Endothelial cell of umbilical vein (primary cell): ENCODE measurements around the gene CDKL4. TPM values are rescaled to one million over a fixed set of nuclear protein-coding genes. Genes with fewer than 3 reads are reported as not detected.

Experiments used
- BruUV-seq: library from RNA; stranded (reverse); fragments of 400-500 nt; replicated peaks from 2 replicates; lab custom pipeline; 2021; lab: Mats Ljungman, UMichigan
- CTCF ChIA-PET: fragments of 300-600, 350-600 bp; sonication (Branson Sonifier 250); formaldehyde crosslinking; loops from one replicate; lab custom pipeline; 2021; ENCODE audit warnings: antibody characterized with exemption, inconsistent platforms; lab: Charles Lee
- POLR2A ChIA-PET: fragments of 300-600, 350-600 bp; sonication (Branson Sonifier 250); formaldehyde crosslinking; loops from one replicate; lab custom pipeline; 2021; ENCODE audit warnings: antibody characterized with exemption, inconsistent platforms; lab: Charles Lee
- DNase-seq: peaks from one replicate; pipeline ENCODE4 v3.0.0-alpha.2; 2011; ENCODE audit warnings: low read depth, low spot score
- FAIRE-seq: peaks from 2 replicates; lab custom pipeline; 2011; peaks lifted over from hg19 to GRCh38; lab: Jason Lieb, UNC
- H2AFZ ChIP-seq: 2 replicates; pipeline ENCODE4 v1.6.0; 2012; ENCODE audit warnings: low read depth, low read length, control low read depth, inconsistent platforms
- H3K27ac ChIP-seq: 2 replicates; pipeline ENCODE4 v1.5.1; 2011; ENCODE audit warnings: low read depth, mild to moderate bottlenecking, control low read depth, low read length, moderate library complexity; ENCODE audit not compliant: insufficient read depth
- H3K27me3 ChIP-seq, 2 experiments: 2 replicates each; pipeline versions ENCODE4 v1.6.0 to v1.6.1; 2011; ENCODE audit warnings: low read length in 2 of 2, mixed read lengths in 1 of 2; ENCODE audit not compliant: control insufficient read depth in 2 of 2, insufficient read depth in 2 of 2
- H3K36me3 ChIP-seq, 2 experiments: 2 replicates in 1 of 2; 3 replicates in 1 of 2; pipeline ENCODE4 v1.5.1; 2011; ENCODE audit warnings: low read length in 2 of 2, mild to moderate bottlenecking in 1 of 2, moderate library complexity in 1 of 2; ENCODE audit not compliant: control insufficient read depth in 2 of 2, insufficient read depth in 2 of 2; ENCODE audit errors: extremely low read depth in 1 of 2
- H3K4me1 ChIP-seq: 3 replicates; pipeline ENCODE4 v1.5.1; 2011; ENCODE audit warnings: mild to moderate bottlenecking, low read length; ENCODE audit not compliant: control insufficient read depth, insufficient read depth; ENCODE audit errors: extremely low read depth
- H3K4me2 ChIP-seq: 2 replicates; pipeline ENCODE4 v1.6.1; 2011; ENCODE audit warnings: low read length, control low read depth, mixed read lengths; ENCODE audit not compliant: insufficient read depth
- H3K4me3 ChIP-seq, 3 experiments: fragments of 200-600 bp in 1 of 3; sonication (generic), shearing (Covaris generic) in 1 of 3; replicated peaks in 1 of 3; 2 replicates each; pipeline ENCODE4 v1.5.1; 2011 to 2016; ENCODE audit warnings: control low read depth in 3 of 3, low read length in 3 of 3, mild to moderate bottlenecking in 2 of 3, inconsistent platforms in 1 of 3, low read depth in 1 of 3, moderate library complexity in 1 of 3; ENCODE audit not compliant: insufficient read depth in 1 of 3
- H3K79me2 ChIP-seq: 2 replicates; pipeline ENCODE4 v1.6.0; 2012; ENCODE audit warnings: low read length, inconsistent platforms; ENCODE audit not compliant: control insufficient read depth, insufficient read depth
- H3K9ac ChIP-seq: replicated peaks from 2 replicates; pipeline ENCODE3; 2011; ENCODE audit warnings: low read length, control low read depth; ENCODE audit not compliant: insufficient read depth; ENCODE audit errors: extremely low read depth
- H3K9me1 ChIP-seq: replicated peaks from 3 replicates; pipeline ENCODE4 v1.6.0; 2011; ENCODE audit warnings: mild to moderate bottlenecking, low read length; ENCODE audit not compliant: control insufficient read depth, insufficient read depth; ENCODE audit errors: extremely low read depth
- H3K9me3 ChIP-seq: replicated peaks from 2 replicates; pipeline ENCODE4 v1.5.1; 2012; ENCODE audit warnings: low read length, inconsistent platforms; ENCODE audit not compliant: control insufficient read depth, insufficient read depth
- H4K20me1 ChIP-seq: replicated peaks from 2 replicates; pipeline ENCODE3; 2011; ENCODE audit warnings: mild to moderate bottlenecking, low read length; ENCODE audit not compliant: control insufficient read depth, insufficient read depth; ENCODE audit errors: extremely low read depth
- EZH2 ChIP-seq: IDR thresholded peaks from 2 replicates; pipeline ENCODE4 v1.6.1; 2012; ENCODE audit warnings: borderline replicate concordance, low read depth, mild to moderate bottlenecking, moderate library complexity, low read length, inconsistent platforms; ENCODE audit not compliant: severe bottlenecking
- FOS ChIP-seq: IDR thresholded peaks from 2 replicates; pipeline ENCODE4 v1.6.1; 2011; ENCODE audit warnings: mild to moderate bottlenecking, low read length, moderate library complexity, borderline replicate concordance; ENCODE audit not compliant: insufficient read depth
- GATA2 ChIP-seq: IDR thresholded peaks from 2 replicates; pipeline ENCODE4 v1.7.0; 2011; ENCODE audit warnings: low read depth, mild to moderate bottlenecking, moderate library complexity, mixed read lengths, low read length; ENCODE audit not compliant: insufficient read length, insufficient read depth
- JUN ChIP-seq: IDR thresholded peaks from 2 replicates; pipeline ENCODE4 v1.6.1; 2011; ENCODE audit warnings: borderline replicate concordance, low read depth; ENCODE audit not compliant: insufficient read length, insufficient read depth
- MYC ChIP-seq: IDR thresholded peaks from one replicate; pipeline ENCODE4 v1.6.1; 2011; ENCODE audit warnings: mild to moderate bottlenecking, low read depth, low read length
- POLR2A ChIP-seq: IDR thresholded peaks from 2 replicates; pipeline ENCODE4 v1.6.1; 2012; ENCODE audit warnings: low read depth, mild to moderate bottlenecking, control low read depth, low read length
- POLR2AphosphoS5 ChIP-seq: IDR thresholded peaks from 2 replicates; pipeline ENCODE4 v1.6.1; 2012; ENCODE audit warnings: low read depth, mild to moderate bottlenecking, control low read depth, low read length, moderate library complexity; ENCODE audit not compliant: insufficient read depth
- dilution Hi-C: fragments of 300-500 bp; cut with MboI; formaldehyde crosslinking; loops from one replicate; pipeline ENCODE4 v1.15.0; 2019; ENCODE audit warnings: low sequenced_read_pairs; ENCODE audit not compliant: extremely low pct_ligation_motif_present
- intact Hi-C: fragments of 100-400 bp; cut with micrococcal nuclease; formaldehyde crosslinking; loops from one replicate; pipeline ENCODE4 v1.10.0; 2022
- polyA plus RNA-seq, 4 experiments: library from polyadenylated mRNA; depleted of rRNA in 3 of 4; stranded (reverse) in 3 of 4; unstranded in 1 of 4; fragments of >200 nt; gene quantifications; 2 replicates each; pipeline versions ENCODE4 v1.2.1 to v1.2.3, GENCODE V29; 2011 to 2012; ENCODE audit warnings: missing spikeins in 1 of 4
- total RNA-seq: library from RNA; stranded (reverse); gene quantifications from 2 replicates; pipeline ENCODE4 v1.2.3, GENCODE V29; 2021
- TF ChIP-seq, protein P1 (sequence below): IDR thresholded peaks from 2 replicates; pipeline ENCODE4 v1.6.1; 2011; ENCODE audit not compliant: insufficient read depth, insufficient read length
- TF ChIP-seq, protein P2 (sequence below), 2 donors: IDR thresholded peaks; 1 replicate in 1 of 2; 2 replicates in 1 of 2; pipeline ENCODE4 v1.5.1; 2011; ENCODE audit warnings: low read length in 2 of 2, mild to moderate bottlenecking in 2 of 2, moderate library complexity in 2 of 2, control low read depth in 1 of 2, inconsistent platforms in 1 of 2, low read depth in 1 of 2; ENCODE audit not compliant: insufficient read depth in 1 of 2; ENCODE audit errors: extremely low read depth in 1 of 2

CDKL4 gene
- total and polyA plus RNA-seq, 2 donors (not counting 3 experiments of a cell fraction or from before 2014, with no cell fraction given) = 0.17 to 0.75 TPM

DNA sequence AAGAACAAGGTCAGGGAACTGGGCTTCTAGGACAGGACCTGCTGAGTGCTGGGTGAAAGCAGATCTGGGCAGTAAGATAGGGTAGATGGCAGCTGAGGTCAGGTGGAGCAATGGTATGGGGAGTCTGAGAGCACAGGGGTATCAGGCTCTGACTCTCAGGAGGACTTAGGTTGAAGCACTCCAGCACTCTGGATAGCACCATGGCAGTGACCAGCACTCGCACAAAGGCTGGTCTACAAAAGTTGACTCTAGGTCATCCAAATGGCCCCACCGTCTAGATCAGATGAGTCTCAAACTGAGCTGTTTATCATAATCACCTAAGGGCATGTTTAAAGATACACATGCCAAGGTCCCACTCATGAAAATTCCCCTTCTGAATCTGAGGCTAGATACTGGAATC, 60.1 kb downstream of the CDKL4 start:
- DNase-seq (no peak), FAIRE-seq (no peak)
- Histone ChIP-seq H3K27me3 (no peaks in the 10 kb centered on the region), H4K20me1 (no peaks in the 10 kb centered on the region), H3K4me2 (no peak overlapping the region), H3K79me2 (no peaks in the 10 kb centered on the region), H3K9me1 (no peaks in the 10 kb centered on the region), H3K9ac (no peak overlapping the region), H3K9me3 (no peaks in the 10 kb centered on the region), H3K36me3 (no peaks in the 10 kb centered on the region), H3K27ac (no peak overlapping the region), H3K4me3 (no peak overlapping the region), H2AFZ (no peak overlapping the region), H3K4me1 (no peaks in the 10 kb centered on the region)
- ChIA-PET CTCF (interaction anchor here (0.6 to 0.9 kb wide), 2 partner anchors 236 to 280 kb away, joined by 3 read pairs; no protein-coding TSS in a partner anchor), POLR2A (no interaction called here)
- BruUV-seq = no TSS peak
- dilution Hi-C loops = no loop called here
- TF ChIP-seq EZH2 (no peak), FOS (no peak), POLR2A (no peak), GATA2 (no peak), MYC (no peak), JUN (no peak), POLR2AphosphoS5 (no peak)
- TF ChIP-seq, protein P1, sequence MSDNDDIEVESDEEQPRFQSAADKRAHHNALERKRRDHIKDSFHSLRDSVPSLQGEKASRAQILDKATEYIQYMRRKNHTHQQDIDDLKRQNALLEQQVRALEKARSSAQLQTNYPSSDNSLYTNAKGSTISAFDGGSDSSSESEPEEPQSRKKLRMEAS = no peak
- TF ChIP-seq, protein P2, sequence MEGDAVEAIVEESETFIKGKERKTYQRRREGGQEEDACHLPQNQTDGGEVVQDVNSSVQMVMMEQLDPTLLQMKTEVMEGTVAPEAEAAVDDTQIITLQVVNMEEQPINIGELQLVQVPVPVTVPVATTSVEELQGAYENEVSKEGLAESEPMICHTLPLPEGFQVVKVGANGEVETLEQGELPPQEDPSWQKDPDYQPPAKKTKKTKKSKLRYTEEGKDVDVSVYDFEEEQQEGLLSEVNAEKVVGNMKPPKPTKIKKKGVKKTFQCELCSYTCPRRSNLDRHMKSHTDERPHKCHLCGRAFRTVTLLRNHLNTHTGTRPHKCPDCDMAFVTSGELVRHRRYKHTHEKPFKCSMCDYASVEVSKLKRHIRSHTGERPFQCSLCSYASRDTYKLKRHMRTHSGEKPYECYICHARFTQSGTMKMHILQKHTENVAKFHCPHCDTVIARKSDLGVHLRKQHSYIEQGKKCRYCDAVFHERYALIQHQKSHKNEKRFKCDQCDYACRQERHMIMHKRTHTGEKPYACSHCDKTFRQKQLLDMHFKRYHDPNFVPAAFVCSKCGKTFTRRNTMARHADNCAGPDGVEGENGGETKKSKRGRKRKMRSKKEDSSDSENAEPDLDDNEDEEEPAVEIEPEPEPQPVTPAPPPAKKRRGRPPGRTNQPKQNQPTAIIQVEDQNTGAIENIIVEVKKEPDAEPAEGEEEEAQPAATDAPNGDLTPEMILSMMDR (IDR thresholded peaks at IDR 0.05; ENCODE audit: extremely low read depth in 1 of 2, insufficient read depth in 1 of 2, low read depth in 1 of 2, low read length in 2 of 2) = no peak
- intact Hi-C loops = no loop called here
